ENCODE results near the gene CYP2D6. TPM values are rescaled to one million over a fixed set of nuclear protein-coding genes. Genes with fewer than 3 reads are reported as not detected.

The CYP2D6 gene
- polyA plus RNA-seq, 3 donors: 4.5 TPM; not detected in 2

GRCh38 chr22:42173183-42173926, 42.7 kb upstream of the CYP2D6 start:
- peaks cover 43 to 63% of the 10 kb centered on the region in 2 donors for H3K36me3 Mint-ChIP-seq
- 100% methylated on average over 2 of the region's 6 CpGs for WGBS (ENCODE audit: insufficient coverage)
- TF ChIP-seq CTCF (IDR thresholded peaks at IDR 0.05): no peak

GRCh38 chr22:42172773-42173172, 42.2 kb upstream of the CYP2D6 start:
- Mint-ChIP-seq H3K9me3 (peaks cover 0 to 5% (median 0%) of the 10 kb centered on the region in 7 donors), H3K36me3 (peaks cover 43 to 63% of the 10 kb centered on the region in 2 donors), H3K4me1 (peaks cover 6% of the 10 kb centered on the region), H3K27ac (peak overlapping the region in 1 of 7 donors; percentile 58), H3K4me3 (no peak overlapping the region), H3K27me3 (ENCODE audit: low read depth in 3 of 3) (no peaks in the 10 kb centered on the region)
- Histone ChIP-seq H3K4me3 (replicated peaks in 1 of 3; ENCODE audit: low read depth in 2 of 3, low read length in 3 of 3) (no peak overlapping the region), H3K9ac (ENCODE audit: insufficient read depth, low read length, poor library complexity, severe bottlenecking) (no peak overlapping the region), H3K9me3 (replicated peaks in 1 of 2; ENCODE audit: control insufficient read depth in 1 of 2, insufficient read depth in 1 of 2, low read length in 2 of 2) (no peaks in the 10 kb centered on the region), H3K4me2 (replicated peaks; ENCODE audit: extremely low read depth, low read length, poor library complexity, severe bottlenecking) (no peak overlapping the region), H3K79me2 (ENCODE audit: insufficient read depth, low read length) (peaks cover 4% of the 10 kb centered on the region), H2AFZ (ENCODE audit: insufficient read depth, low read depth, low read length, poor library complexity, severe bottlenecking) (no peak overlapping the region), H3K27ac (ENCODE audit: low read depth in 1 of 2, low read length in 2 of 2) (no peak overlapping the region), H3K36me3 (replicated peaks in 1 of 2; ENCODE audit: control insufficient read depth in 1 of 2, insufficient read depth in 2 of 2, low read length in 2 of 2) (peaks cover 15 to 68% of the 10 kb centered on the region in 2 donors), H3K4me1 (ENCODE audit: control insufficient read depth in 1 of 2, insufficient read depth in 2 of 2, low read length in 2 of 2) (no peaks in the 10 kb centered on the region), H4K20me1 (ENCODE audit: insufficient read depth, low read length) (peaks cover 45% of the 10 kb centered on the region), H3K27me3 (ENCODE audit: control insufficient read depth in 2 of 2, insufficient read depth in 2 of 2, low read length in 2 of 2) (no peaks in the 10 kb centered on the region)
- no peak for TF ChIP-seq CTCF (IDR thresholded peaks at IDR 0.05)
- DNase-seq: no peak
- intact Hi-C loops (cut with micrococcal nuclease): no loop called here
- 94% methylated on average over 3 of the region's 5 CpGs for WGBS (ENCODE audit: insufficient coverage)

More at GRCh38 chr22:42173183-42173926, 42.7 kb upstream of the CYP2D6 start:
- intact Hi-C loops (cut with micrococcal nuclease): no loop called here
- Histone ChIP-seq H3K9ac (ENCODE audit: insufficient read depth, low read length, poor library complexity, severe bottlenecking) (no peak overlapping the region), H2AFZ (ENCODE audit: insufficient read depth, low read depth, low read length, poor library complexity, severe bottlenecking) (no peak overlapping the region), H3K27ac (ENCODE audit: low read depth in 1 of 2, low read length in 2 of 2) (no peak overlapping the region), H3K36me3 (replicated peaks in 1 of 2; ENCODE audit: control insufficient read depth in 1 of 2, insufficient read depth in 2 of 2, low read length in 2 of 2) (peaks cover 17 to 68% of the 10 kb centered on the region in 2 donors), H4K20me1 (ENCODE audit: insufficient read depth, low read length) (peaks cover 50% of the 10 kb centered on the region), H3K79me2 (ENCODE audit: insufficient read depth, low read length) (peaks cover 4% of the 10 kb centered on the region), H3K4me3 (replicated peaks in 1 of 3; ENCODE audit: low read depth in 2 of 3, low read length in 3 of 3) (no peak overlapping the region), H3K4me1 (ENCODE audit: control insufficient read depth in 1 of 2, insufficient read depth in 2 of 2, low read length in 2 of 2) (no peaks in the 10 kb centered on the region), H3K4me2 (replicated peaks; ENCODE audit: extremely low read depth, low read length, poor library complexity, severe bottlenecking) (no peak overlapping the region), H3K9me3 (replicated peaks in 1 of 2; ENCODE audit: control insufficient read depth in 1 of 2, insufficient read depth in 1 of 2, low read length in 2 of 2) (no peaks in the 10 kb centered on the region), H3K27me3 (ENCODE audit: control insufficient read depth in 2 of 2, insufficient read depth in 2 of 2, low read length in 2 of 2) (no peaks in the 10 kb centered on the region)
- Mint-ChIP-seq H3K9me3 (peaks cover 0 to 5% (median 0%) of the 10 kb centered on the region in 7 donors), H3K4me3 (no peak overlapping the region), H3K27me3 (ENCODE audit: low read depth in 3 of 3) (no peaks in the 10 kb centered on the region), H3K4me1 (peaks cover 6% of the 10 kb centered on the region), H3K27ac (peak overlapping the region in 1 of 7 donors; percentile 15)
- DNase-seq: no peak

Data from CD14-positive monocyte (primary cell).